CD8-positive, alpha-beta memory T cell (primary cell): ENCODE data around the gene DDX21. TPM values are rescaled to one million over a fixed set of nuclear protein-coding genes. Genes with fewer than 3 reads are reported as not detected.

Source experiments
- CTCF ChIA-PET: fragments of 350-600 bp; sonication (Branson Sonifier 250); formaldehyde crosslinking; loops from one replicate; lab custom pipeline; 2021; ENCODE audit warnings: antibody characterized with exemption; lab: Charles Lee
- POLR2A ChIA-PET: fragments of 350-600 bp; sonication (Branson Sonifier 250); formaldehyde crosslinking; loops from one replicate; lab custom pipeline; 2021; ENCODE audit warnings: antibody characterized with exemption; lab: Charles Lee
- DNase-seq, 5 donors: peaks; one replicate each; pipeline versions ENCODE4 v3.0.0 to v3.0.0-alpha.2; 2020 to 2022; ENCODE audit warnings: mixed read lengths in 1 of 5
- H3K27ac ChIP-seq: one replicate; pipeline ENCODE4 v1.7.0; 2013; ENCODE audit warnings: low read depth, mild to moderate bottlenecking, low read length, moderate library complexity
- H3K27me3 ChIP-seq: 2 replicates; pipeline ENCODE4 v1.7.0; 2013; ENCODE audit warnings: low read length, mild to moderate bottlenecking; ENCODE audit not compliant: insufficient read depth, poor library complexity, severe bottlenecking
- H3K36me3 ChIP-seq: 2 replicates; pipeline ENCODE4 v1.7.0; 2013; ENCODE audit warnings: mild to moderate bottlenecking, low read length, moderate library complexity; ENCODE audit not compliant: insufficient read depth
- H3K4me1 ChIP-seq: 2 replicates; pipeline ENCODE4 v1.7.0; 2013; ENCODE audit warnings: mild to moderate bottlenecking, low read length, moderate library complexity; ENCODE audit not compliant: insufficient read depth
- H3K4me3 ChIP-seq: 2 replicates; pipeline ENCODE4 v1.7.0; 2013; ENCODE audit warnings: mild to moderate bottlenecking, low read length
- H3K9me3 ChIP-seq: 2 replicates; pipeline ENCODE4 v1.7.0; 2013; ENCODE audit warnings: mild to moderate bottlenecking, low read length
- H3K27ac Mint-ChIP-seq, 8 donors: one replicate each; pipeline ENCODE4 v1.8.0; 2020 to 2021; ENCODE audit warnings: mixed read lengths in 8 of 8, mild to moderate bottlenecking in 6 of 8, inconsistent platforms in 3 of 8, moderate library complexity in 3 of 8
- H3K27me3 Mint-ChIP-seq, 2 donors: one replicate each; pipeline ENCODE4 v1.8.0; 2020 to 2021; ENCODE audit warnings: mixed read lengths in 2 of 2, mild to moderate bottlenecking in 1 of 2, moderate library complexity in 1 of 2
- H3K36me3 Mint-ChIP-seq, 3 donors: one replicate each; pipeline ENCODE4 v1.8.0; 2020 to 2021; ENCODE audit warnings: mixed read lengths in 3 of 3, inconsistent platforms in 1 of 3, mild to moderate bottlenecking in 1 of 3
- H3K4me1 Mint-ChIP-seq, 3 donors: one replicate each; pipeline ENCODE4 v1.8.0; 2020 to 2021; ENCODE audit warnings: mixed read lengths in 3 of 3, inconsistent platforms in 1 of 3, mild to moderate bottlenecking in 1 of 3
- H3K4me3 Mint-ChIP-seq, 7 donors: one replicate each; pipeline ENCODE4 v1.8.0; 2020 to 2021; ENCODE audit warnings: mixed read lengths in 7 of 7, mild to moderate bottlenecking in 6 of 7, moderate library complexity in 4 of 7, inconsistent platforms in 2 of 7
- H3K9me3 Mint-ChIP-seq, 5 donors: one replicate each; pipeline ENCODE4 v1.8.0; 2020 to 2022; ENCODE audit warnings: mixed read lengths in 5 of 5, mild to moderate bottlenecking in 3 of 5, moderate library complexity in 2 of 5, inconsistent platforms in 1 of 5
- polyA plus RNA-seq: library from polyadenylated mRNA; unstranded; fragments of 300-500 nt; fragmentation: Illumina TruSeq; gene quantifications from one replicate; pipeline ENCODE4 v1.2.3, GENCODE V29; 2021
- total RNA-seq, 2 experiments: library from RNA; stranded (reverse); gene quantifications; one replicate each; pipeline ENCODE4 v1.2.3, GENCODE V29; 2021

The DDX21 gene
- total and polyA plus RNA-seq, 3 experiments from 2014 or later: 23.1 to 286 (median 275) TPM

GRCh38 chr10:68987611-68988010, 31.6 kb downstream of the DDX21 start:
- Mint-ChIP-seq H3K27ac (peak overlapping the region in 4 of 8 donors; percentile 57 to 99 (median 92)), H3K4me3 (peak overlapping the region; percentile 46 to 99 (median 98)), H3K27me3 (no peaks in the 10 kb centered on the region), H3K9me3 (no peaks in the 10 kb centered on the region), H3K4me1 (peaks cover 45 to 55% (median 51%) of the 10 kb centered on the region in 3 donors), H3K36me3 (peaks cover 0 to 34% (median 13%) of the 10 kb centered on the region in 3 donors)
- Histone ChIP-seq H3K27me3 (no peaks in the 10 kb centered on the region), H3K27ac (no peak overlapping the region), H3K9me3 (no peaks in the 10 kb centered on the region), H3K4me1 (peaks cover 19% of the 10 kb centered on the region), H3K36me3 (peaks cover 10% of the 10 kb centered on the region), H3K4me3 (no peak overlapping the region)
- ChIA-PET POLR2A (interaction anchor here (0.8 kb wide), 1 partner anchor 138 kb away, joined by 3 read pairs; no protein-coding TSS in a partner anchor), CTCF (interaction anchor here (1.5 to 2.0 kb wide), 4 partner anchors 17 to 106 kb away, joined by 4 to 10 read pairs (median 7); partner anchors contain the start of gene DDX21)
- DNase-seq: no peak

DNA sequence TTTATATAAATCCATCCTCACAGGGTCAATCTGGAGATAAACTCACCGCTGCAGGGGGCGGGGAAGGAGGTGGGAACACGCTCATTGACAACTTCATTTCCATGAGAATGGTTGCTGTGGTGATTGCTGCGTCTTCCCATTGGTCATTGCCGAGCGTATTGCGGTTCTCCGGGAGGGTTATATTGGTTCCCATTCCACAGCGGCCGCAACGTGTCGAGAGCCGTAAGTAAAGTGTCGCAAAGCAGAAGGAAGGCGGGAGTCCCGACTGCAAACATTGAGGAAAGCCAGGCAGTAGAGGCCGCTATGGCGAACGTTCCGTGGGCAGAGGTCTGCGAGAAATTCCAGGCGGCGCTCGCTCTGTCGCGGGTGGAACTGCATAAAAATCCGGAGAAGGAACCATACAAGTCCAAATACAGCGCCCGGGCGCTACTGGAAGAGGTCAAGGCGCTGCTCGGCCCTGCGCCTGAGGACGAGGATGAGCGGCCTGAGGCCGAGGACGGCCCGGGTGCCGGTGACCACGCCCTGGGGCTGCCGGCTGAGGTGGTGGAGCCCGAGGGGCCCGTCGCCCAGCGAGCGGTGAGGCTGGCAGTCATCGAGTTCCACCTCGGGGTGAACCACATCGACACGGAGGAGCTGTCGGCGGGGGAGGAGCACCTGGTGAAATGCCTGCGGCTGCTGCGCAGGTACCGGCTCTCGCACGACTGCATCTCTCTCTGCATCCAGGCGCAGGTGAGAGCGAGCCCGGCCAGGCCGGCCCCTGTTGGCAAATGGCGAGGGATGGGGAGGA, 32.8 kb downstream of the DDX21 start, which contains the start of gene KIFBP:
KIFBP (plus strand) TSS at position 274 of the 787 bp plus-strand sequence; CDS start at position 304, 30 bp downstream.
- H3K27me3 ChIP-seq: no peaks in the 10 kb centered on the region

GRCh38 chr10:68989317-68989990, 33.5 kb downstream of the DDX21 start:
- Mint-ChIP-seq H3K9me3 (no peaks in the 10 kb centered on the region), H3K27ac (peak overlapping the region; percentile 75 to 99 (median 94)), H3K4me3 (peak overlapping the region; percentile 93 to 99 (median 98)), H3K27me3 (no peaks in the 10 kb centered on the region), H3K4me1 (peaks cover 57 to 71% (median 62%) of the 10 kb centered on the region in 3 donors), H3K36me3 (peaks cover 0 to 20% (median 7%) of the 10 kb centered on the region in 3 donors)
- no peaks in the 10 kb centered on the region for H3K36me3 ChIP-seq
- no peaks in the 10 kb centered on the region for H3K27me3 ChIP-seq
- H3K9me3 ChIP-seq: no peaks in the 10 kb centered on the region
- peak overlapping the region; percentile 89 for H3K4me3 ChIP-seq
- H3K4me1 ChIP-seq: peaks cover 19% of the 10 kb centered on the region
- ChIA-PET CTCF (interaction anchor here (0.8 to 2.0 kb wide), 4 partner anchors 15 to 105 kb away, joined by 3 to 10 read pairs (median 4); partner anchors contain the start of gene DDX21), POLR2A (interaction anchor here (0.5 to 2.1 kb wide), 3 partner anchors 33 to 489 kb away, joined by 3 to 6 read pairs (median 4); partner anchors contain the start of gene DDX21)
- DNase-seq: peak in 1 of 5 donors; percentile 12
- peak overlapping the region; percentile 82 for H3K27ac ChIP-seq

More for the DNA sequence above, 32.8 kb downstream of the DDX21 start, which contains the start of gene KIFBP:
- Mint-ChIP-seq H3K9me3 (no peaks in the 10 kb centered on the region), H3K27ac (peak within 1 kb of the TSS; percentile 86 to 99 (median 96)), H3K4me3 (peak within 1 kb of the TSS; percentile 93 to 99 (median 98)), H3K4me1 (peaks cover 53 to 66% (median 59%) of the 10 kb centered on the region in 3 donors), H3K27me3 (no peaks in the 10 kb centered on the region), H3K36me3 (peaks cover 0 to 27% (median 11%) of the 10 kb centered on the region in 3 donors)
- H3K27ac ChIP-seq: peak within 1 kb of the TSS; percentile 82
- no peaks in the 10 kb centered on the region for H3K9me3 ChIP-seq
- peak within 1 kb of the TSS; percentile 89 for H3K4me3 ChIP-seq
- POLR2A ChIA-PET: interaction anchor here (0.5 to 2.1 kb wide), 3 partner anchors 33 to 488 kb away, joined by 3 to 6 read pairs (median 4); partner anchors contain the start of gene DDX21
- DNase-seq: peak; percentile 66 to 87 (median 83)
- H3K36me3 ChIP-seq: peaks cover 1% of the 10 kb centered on the region
- CTCF ChIA-PET: interaction anchor here (0.9 to 2.0 kb wide), 4 partner anchors 16 to 105 kb away, joined by 3 to 10 read pairs (median 6); partner anchors contain the start of gene DDX21
- peaks cover 19% of the 10 kb centered on the region for H3K4me1 ChIP-seq

GRCh38 chr10:68992636-68993440, 36.9 kb downstream of the DDX21 start:
- H3K9me3 ChIP-seq: no peaks in the 10 kb centered on the region
- peak overlapping the region in 6 of 7 donors; percentile 4 to 58 (median 13) for H3K4me3 Mint-ChIP-seq
- CTCF ChIA-PET: interaction anchor here (1.3 to 2.1 kb wide), 2 partner anchors 100 to 101 kb away, joined by 3 to 4 read pairs; no protein-coding TSS in a partner anchor
- no peaks in the 10 kb centered on the region for H3K36me3 ChIP-seq
- H3K27ac Mint-ChIP-seq: peak overlapping the region; percentile 0 to 72 (median 32)
- peaks cover 18% of the 10 kb centered on the region for H3K4me1 ChIP-seq
- no peak for DNase-seq
- H3K4me1 Mint-ChIP-seq: peaks cover 66 to 81% (median 74%) of the 10 kb centered on the region in 3 donors
- H3K27ac ChIP-seq: no peak overlapping the region
- POLR2A ChIA-PET: no interaction called here
- H3K27me3 Mint-ChIP-seq: no peaks in the 10 kb centered on the region
- no peaks in the 10 kb centered on the region for H3K27me3 ChIP-seq
- no peak overlapping the region for H3K4me3 ChIP-seq
- H3K9me3 Mint-ChIP-seq: no peaks in the 10 kb centered on the region
- peaks cover 0 to 14% (median 4%) of the 10 kb centered on the region in 3 donors for H3K36me3 Mint-ChIP-seq

GRCh38 chr10:68997211-68997610, 41.2 kb downstream of the DDX21 start:
- Mint-ChIP-seq H3K27me3 (no peaks in the 10 kb centered on the region), H3K4me3 (no peak overlapping the region), H3K27ac (peak overlapping the region in 6 of 8 donors; percentile 12 to 91 (median 82)), H3K36me3 (peaks cover 0 to 27% (median 0%) of the 10 kb centered on the region in 3 donors), H3K9me3 (no peaks in the 10 kb centered on the region), H3K4me1 (peaks cover 33 to 42% (median 33%) of the 10 kb centered on the region in 3 donors)
- CTCF ChIA-PET: no interaction called here
- Histone ChIP-seq H3K27me3 (no peaks in the 10 kb centered on the region), H3K36me3 (peaks cover 5% of the 10 kb centered on the region), H3K4me1 (no peaks in the 10 kb centered on the region), H3K9me3 (no peaks in the 10 kb centered on the region), H3K4me3 (no peak overlapping the region), H3K27ac (no peak overlapping the region)
- POLR2A ChIA-PET: no interaction called here
- no peak for DNase-seq

- Mint-ChIP-seq H3K27ac (peak overlapping the region in 1 of 8 donors; percentile 12), H3K4me1 (peaks cover 3 to 5% (median 4%) of the 10 kb centered on the region in 3 donors), H3K27me3 (no peaks in the 10 kb centered on the region), H3K36me3 (peaks cover 0 to 58% (median 2%) of the 10 kb centered on the region in 3 donors), H3K4me3 (no peak overlapping the region), H3K9me3 (no peaks in the 10 kb centered on the region)
- ChIA-PET CTCF (interaction anchor here (0.7 to 4.0 kb wide), 19 partner anchors 9 to 388 kb away, joined by 3 to 91 read pairs (median 5); partner anchors contain the start of genes HKDC1 and SRGN), POLR2A (interaction anchor here (0.6 to 1.8 kb wide), 4 partner anchors 75 to 88 kb away, joined by 3 to 5 read pairs (median 4); partner anchors contain the start of gene SRGN)
- H3K27me3 ChIP-seq: no peaks in the 10 kb centered on the region
- DNase-seq: peak in 2 of 5 donors; percentile 57 to 62
- no peak overlapping the region for H3K4me3 ChIP-seq
- H3K36me3 ChIP-seq: peaks cover 5% of the 10 kb centered on the region
- no peak overlapping the region for H3K27ac ChIP-seq
- peaks cover 3% of the 10 kb centered on the region for H3K4me1 ChIP-seq
- no peaks in the 10 kb centered on the region for H3K9me3 ChIP-seq
Measured at GRCh38 chr10:69004821-69005220, 48.9 kb downstream of the DDX21 start.
